Mesothelial cell of epicardium (in vitro differentiated cells): ENCODE measurements around the gene SDK1. TPM values are rescaled to one million over a fixed set of nuclear protein-coding genes. Genes with fewer than 3 reads are reported as not detected.

Source experiments
- DNase-seq, 2 experiments: peaks; one replicate each; pipeline ENCODE4 v3.0.0; 2021; ENCODE audit warnings: low spot score in 2 of 2; ENCODE audit not compliant: unreplicated experiment in 2 of 2
- H3K27ac Mint-ChIP-seq: 2 replicates; pipeline ENCODE4 v1.8.0; 2021; ENCODE audit warnings: mixed read lengths
- H3K27me3 Mint-ChIP-seq: 2 replicates; pipeline ENCODE4 v1.8.0; 2021; ENCODE audit warnings: low read depth, mixed read lengths
- H3K36me3 Mint-ChIP-seq: 2 replicates; pipeline ENCODE4 v1.8.0; 2021; ENCODE audit warnings: mixed read lengths
- H3K4me1 Mint-ChIP-seq: 2 replicates; pipeline ENCODE4 v1.8.0; 2021; ENCODE audit warnings: mixed read lengths
- H3K4me3 Mint-ChIP-seq: 2 replicates; pipeline ENCODE4 v1.8.0; 2021; ENCODE audit warnings: mild to moderate bottlenecking, moderate library complexity, mixed read lengths
- H3K9me3 Mint-ChIP-seq: 2 replicates; pipeline ENCODE4 v1.8.0; 2021; ENCODE audit warnings: mixed read lengths
- CTCF ChIP-seq: fragments of 200-600 bp; sonication (generic); IDR thresholded peaks from one replicate; pipeline ENCODE4 v1.5.0; 2021; ENCODE audit warnings: antibody characterized with exemption; ENCODE audit not compliant: unreplicated experiment
- total RNA-seq: library from RNA; stranded (reverse); gene quantifications from 3 replicates; pipeline ENCODE4 v1.2.1, GENCODE V29; 2021

The SDK1 gene
- total RNA-seq, 1 donor from 2014 or later = 12.8 TPM

- Mint-ChIP-seq H3K4me1 (peaks cover 5% of the 10 kb centered on the region), H3K9me3 (peaks cover 10% of the 10 kb centered on the region), H3K36me3 (peaks cover 20% of the 10 kb centered on the region), H3K4me3 (no peak overlapping the region), H3K27ac (no peak overlapping the region), H3K27me3 (peaks cover 2% of the 10 kb centered on the region)
- TF ChIP-seq CTCF = no peak
- peak in 1 of 2 experiments; percentile 3 for DNase-seq
These were observed 680.2 kb downstream of the SDK1 start for GRCh38 chr7:3981281-3981680.

- DNase-seq = no peak
- H3K9me3 Mint-ChIP-seq = peaks cover 10% of the 10 kb centered on the region
- H3K4me1 Mint-ChIP-seq = peaks cover 5% of the 10 kb centered on the region
- H3K27ac Mint-ChIP-seq = no peak overlapping the region
- H3K36me3 Mint-ChIP-seq = peaks cover 17% of the 10 kb centered on the region
- no peaks in the 10 kb centered on the region for H3K27me3 Mint-ChIP-seq
- H3K4me3 Mint-ChIP-seq = no peak overlapping the region
- no peak for TF ChIP-seq CTCF
These were observed 683.4 kb downstream of the SDK1 start for GRCh38 chr7:3984456-3984855.

- peaks cover 13% of the 10 kb centered on the region for H3K36me3 Mint-ChIP-seq
- H3K27ac Mint-ChIP-seq = no peak overlapping the region
- no peaks in the 10 kb centered on the region for H3K27me3 Mint-ChIP-seq
- no peak for DNase-seq
- no peaks in the 10 kb centered on the region for H3K4me1 Mint-ChIP-seq
- peaks cover 1% of the 10 kb centered on the region for H3K9me3 Mint-ChIP-seq
- no peak for TF ChIP-seq CTCF
- no peak overlapping the region for H3K4me3 Mint-ChIP-seq
These were observed 685.9 kb downstream of the SDK1 start for GRCh38 chr7:3986927-3987326.

- no peak overlapping the region for H3K4me3 Mint-ChIP-seq
- DNase-seq = no peak
- no peaks in the 10 kb centered on the region for H3K9me3 Mint-ChIP-seq
These were observed 686.4 kb downstream of the SDK1 start for GRCh38 chr7:3987426-3987927.

GRCh38 chr7:3989723-3990122 lies 688.7 kb downstream of the SDK1 start:
- TF ChIP-seq CTCF = no peak
- H3K9me3 Mint-ChIP-seq = no peaks in the 10 kb centered on the region
- DNase-seq = no peak
- H3K4me1 Mint-ChIP-seq = no peaks in the 10 kb centered on the region
- no peak overlapping the region for H3K27ac Mint-ChIP-seq
- H3K36me3 Mint-ChIP-seq = peaks cover 9% of the 10 kb centered on the region
- no peaks in the 10 kb centered on the region for H3K27me3 Mint-ChIP-seq
- no peak overlapping the region for H3K4me3 Mint-ChIP-seq

More at GRCh38 chr7:3987426-3987927, 686.4 kb downstream of the SDK1 start:
- no peak overlapping the region for H3K27ac Mint-ChIP-seq
- peaks cover 11% of the 10 kb centered on the region for H3K36me3 Mint-ChIP-seq
- no peaks in the 10 kb centered on the region for H3K4me1 Mint-ChIP-seq
- TF ChIP-seq CTCF = no peak
- no peaks in the 10 kb centered on the region for H3K27me3 Mint-ChIP-seq

GRCh38 chr7:3991731-3992231 lies 690.7 kb downstream of the SDK1 start:
- no peak for TF ChIP-seq CTCF
- Mint-ChIP-seq H3K27me3 (no peaks in the 10 kb centered on the region), H3K36me3 (peaks cover 9% of the 10 kb centered on the region), H3K9me3 (no peaks in the 10 kb centered on the region), H3K4me3 (no peak overlapping the region), H3K27ac (no peak overlapping the region), H3K4me1 (no peaks in the 10 kb centered on the region)
- no peak for DNase-seq
